Measurements from ENCODE around the gene SIDT2. TPM values are rescaled to one million over a fixed set of nuclear protein-coding genes. Genes with fewer than 3 reads are reported as not detected.

The SIDT2 gene
- total and polyA plus RNA-seq, 2 of the 13 experiments (the other 11 are each of a cell fraction or from before 2014, with no cell fraction given) = 11.5 to 28.0 TPM

- TF ChIP-seq ZNF30 (CRISPR knock-in tag; IDR thresholded peaks at IDR 0.05) = no peak
- peak; percentile 89; the same call in 1 of the 2 replicates for TF ChIP-seq MXD4 (CRISPR knock-in tag; IDR thresholded peaks at IDR 0.05)
- no peak for TF ChIP-seq HMG20A (CRISPR knock-in tag; IDR thresholded peaks at IDR 0.05; ENCODE audit: borderline replicate concordance)
- 0 out of 2 replicates have a peak, but pooled peaks have one; percentile 6 for TF ChIP-seq ZSCAN12 (CRISPR knock-in tag; IDR thresholded peaks at IDR 0.05)
- no peak for TF ChIP-seq ZBTB37 (CRISPR knock-in tag; IDR thresholded peaks at IDR 0.05)
- no peak for TF ChIP-seq CBX2 (IDR thresholded peaks at IDR 0.05; ENCODE audit: low read depth, low read length)
- no peak for TF ChIP-seq CBX2 (CRISPR knock-in tag; IDR thresholded peaks at IDR 0.05; ENCODE audit: low read depth)
- no peak for TF ChIP-seq SMARCE1 (IDR thresholded peaks at IDR 0.05; ENCODE audit: borderline replicate concordance)
- TF ChIP-seq NR2C2 (CRISPR knock-in tag; IDR thresholded peaks at IDR 0.05; ENCODE audit: borderline replicate concordance) = peak; percentile 67
- TF ChIP-seq ZMAT3 (CRISPR knock-in tag; conservative IDR thresholded peaks at IDR 0.05) = no peak; the same call in 1 of the 2 replicates
- peak; percentile 88 for TF ChIP-seq ARID4A (CRISPR knock-in tag; IDR thresholded peaks at IDR 0.05; ENCODE audit: borderline replicate concordance)
- peak; percentile 81; the same call in 1 of the 2 replicates for TF ChIP-seq ZNF280B (CRISPR knock-in tag; IDR thresholded peaks at IDR 0.05; ENCODE audit: borderline replicate concordance)
- TF ChIP-seq GMEB2 (CRISPR knock-in tag; IDR thresholded peaks at IDR 0.05; ENCODE audit: low read depth) = peak; percentile 34; the same call in 1 of the 2 replicates
- no peak for TF ChIP-seq ZNF549 (CRISPR knock-in tag; IDR thresholded peaks at IDR 0.05)
- TF ChIP-seq MIXL1 (CRISPR knock-in tag; IDR thresholded peaks at IDR 0.05) = 0 out of 2 replicates have a peak, but pooled peaks have one; percentile 13
- peak; percentile 94 for TF ChIP-seq SMAD9 (CRISPR knock-in tag; IDR thresholded peaks at IDR 0.05)
- peak; percentile 40 for TF ChIP-seq SKI (IDR thresholded peaks at IDR 0.05; ENCODE audit: partially characterized antibody)
- TF ChIP-seq JUNB (CRISPR knock-in tag; IDR thresholded peaks at IDR 0.05; ENCODE audit: borderline replicate concordance) = no peak
- TF ChIP-seq ZSCAN25 (CRISPR knock-in tag; IDR thresholded peaks at IDR 0.05) = no peak
- peak; percentile 91 for TF ChIP-seq GABPA (IDR thresholded peaks at IDR 0.05; ENCODE audit: low read depth, low read length)
- peak; percentile 95 for TF ChIP-seq GABPA (CRISPR knock-in tag; IDR thresholded peaks at IDR 0.05; ENCODE audit: low read depth)
- peak; percentile 68 for TF ChIP-seq SP5 (CRISPR knock-in tag; IDR thresholded peaks at IDR 0.05; ENCODE audit: borderline replicate concordance, low read depth)
- no peak for TF ChIP-seq ZNF713 (CRISPR knock-in tag; IDR thresholded peaks at IDR 0.05)
Measured at GRCh38 chr11:117143871-117144476, 34.6 kb upstream of the SIDT2 start, which contains the start of gene PAFAH1B2 (continued).

Measured in HepG2 (cell line).